Cardiac septum (tissue), 1 donor: ENCODE results near the gene MTHFR. TPM values are rescaled to one million over a fixed set of nuclear protein-coding genes. Genes with fewer than 3 reads are reported as not detected.

Source experiments
- DNase-seq: peaks from one replicate; pipeline ENCODE4 v3.0.0-alpha.2; 2020; ENCODE audit warnings: low spot score
- intact Hi-C: fragments of 100-400 bp; cut with DNase I; formaldehyde crosslinking; loops from one replicate; pipeline ENCODE4 v1.14.0; 2022
- total RNA-seq: library from RNA; stranded (reverse); fragmentation: NEBNext Ultra II Directional; extraction: Animal tissue kit (Norgen Biotek cat#: 25700); gene quantifications from one replicate; pipeline ENCODE4 v1.2.1, GENCODE V29; 2021
- donor health status: DM: no; HTN: no; CAD: no.

MTHFR gene
- total RNA-seq, 1 donor from 2014 or later = 33.7 TPM

DNA sequence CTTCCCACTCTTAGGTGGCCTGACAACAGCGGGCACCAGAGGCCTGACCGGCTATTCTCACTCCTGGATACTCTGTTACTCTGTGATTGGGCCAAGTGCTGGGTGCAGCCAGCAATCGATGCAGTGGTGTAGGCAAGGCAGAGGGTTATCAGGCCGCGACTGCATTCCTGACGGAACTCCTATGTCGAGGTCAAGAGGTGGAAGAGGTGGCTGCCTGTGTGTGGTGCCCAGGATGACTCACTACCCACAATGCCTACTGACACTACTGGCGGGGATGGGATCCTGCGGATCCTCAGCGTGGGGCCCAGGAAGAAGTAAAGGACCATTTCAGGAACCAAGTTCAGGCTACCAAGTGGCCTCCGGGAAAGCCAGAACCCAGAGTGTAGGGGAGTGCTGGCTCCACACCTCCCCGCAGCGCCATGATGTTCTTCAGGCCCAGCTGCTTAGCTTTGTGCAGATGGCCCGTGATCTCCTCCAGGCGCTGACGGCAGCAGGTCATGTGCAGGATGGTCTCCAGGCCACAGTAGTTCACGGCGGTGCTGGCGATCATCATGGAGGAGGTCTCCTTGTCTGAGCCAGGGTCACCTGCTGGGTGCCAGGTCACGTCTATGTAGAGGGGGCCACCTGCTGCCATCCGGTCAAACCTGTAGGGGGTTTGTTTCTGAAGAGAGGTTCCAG, 4.9 kb downstream of the MTHFR start:
- DNase-seq = peak; percentile 72
- intact Hi-C loops = loop anchor here (5.0 kb wide), 1 partner anchor 64 kb away; the partner anchor contains the start of gene AGTRAP

DNA sequence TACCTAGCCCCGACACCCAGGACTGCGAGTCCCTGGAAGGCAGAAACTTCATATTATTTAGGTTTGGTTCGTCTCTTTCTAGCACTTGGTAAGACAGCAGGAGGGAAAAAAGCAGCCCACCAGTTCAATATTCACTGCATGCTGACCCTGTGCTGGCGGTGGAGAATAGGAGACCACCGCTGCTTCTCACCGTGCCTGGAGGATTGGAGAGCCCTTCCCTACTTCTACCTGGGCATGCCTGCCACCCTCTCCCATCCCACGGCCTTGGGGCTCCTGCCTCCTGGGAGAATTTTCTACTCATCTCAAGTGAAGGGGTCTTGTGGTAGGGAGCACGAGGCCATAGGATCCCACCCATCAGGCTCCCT, 5.4 kb downstream of the MTHFR start:
- DNase-seq = no peak
- intact Hi-C loops = loop anchor here (5.0 kb wide), 1 partner anchor 63 kb away; the partner anchor contains the start of gene AGTRAP

DNA sequence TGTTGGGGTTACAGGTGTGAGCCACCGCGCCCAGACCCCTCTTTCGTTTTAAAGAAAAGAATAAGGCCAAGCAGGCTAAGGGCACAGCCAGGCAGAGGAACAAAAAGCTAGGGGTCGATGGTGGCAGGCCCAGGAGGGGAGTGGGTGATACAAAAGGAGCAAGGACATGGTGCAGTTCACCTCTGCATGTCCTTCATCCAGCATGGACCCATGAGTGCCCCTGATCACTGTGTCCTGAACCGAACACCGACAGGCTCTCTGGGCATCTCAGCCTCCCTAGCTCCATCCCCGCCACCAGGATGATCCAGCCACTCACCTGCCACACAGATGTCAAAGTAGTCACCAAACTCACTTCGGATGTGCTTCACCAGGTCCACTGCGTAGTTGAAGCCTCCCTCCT, 5.9 kb downstream of the MTHFR start:
- intact Hi-C loops = loop anchor here (5.0 kb wide), 1 partner anchor 63 kb away; the partner anchor contains the start of gene AGTRAP
- DNase-seq = no peak

DNA sequence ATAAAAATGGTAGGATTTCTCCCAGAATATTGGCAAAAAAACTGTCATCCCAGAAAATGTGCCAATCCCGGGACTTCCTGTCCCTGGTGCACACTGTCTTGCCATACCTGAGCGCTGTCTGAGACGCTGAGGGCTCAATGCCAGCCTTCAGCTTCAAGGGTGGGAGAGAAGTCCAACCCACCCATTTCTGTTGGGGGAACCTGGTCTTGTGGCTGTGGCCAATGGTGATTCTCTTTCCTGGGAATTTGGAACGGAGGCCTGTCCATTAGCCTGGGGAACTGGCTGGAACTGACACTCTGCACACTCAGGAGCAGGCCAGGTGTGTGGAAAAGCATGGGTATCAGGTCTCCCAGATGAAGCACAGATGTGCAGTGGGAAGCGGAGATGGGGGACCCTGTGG, 6.7 kb downstream of the MTHFR start:
- intact Hi-C loops = no loop called here
- peak; percentile 36 for DNase-seq

DNA sequence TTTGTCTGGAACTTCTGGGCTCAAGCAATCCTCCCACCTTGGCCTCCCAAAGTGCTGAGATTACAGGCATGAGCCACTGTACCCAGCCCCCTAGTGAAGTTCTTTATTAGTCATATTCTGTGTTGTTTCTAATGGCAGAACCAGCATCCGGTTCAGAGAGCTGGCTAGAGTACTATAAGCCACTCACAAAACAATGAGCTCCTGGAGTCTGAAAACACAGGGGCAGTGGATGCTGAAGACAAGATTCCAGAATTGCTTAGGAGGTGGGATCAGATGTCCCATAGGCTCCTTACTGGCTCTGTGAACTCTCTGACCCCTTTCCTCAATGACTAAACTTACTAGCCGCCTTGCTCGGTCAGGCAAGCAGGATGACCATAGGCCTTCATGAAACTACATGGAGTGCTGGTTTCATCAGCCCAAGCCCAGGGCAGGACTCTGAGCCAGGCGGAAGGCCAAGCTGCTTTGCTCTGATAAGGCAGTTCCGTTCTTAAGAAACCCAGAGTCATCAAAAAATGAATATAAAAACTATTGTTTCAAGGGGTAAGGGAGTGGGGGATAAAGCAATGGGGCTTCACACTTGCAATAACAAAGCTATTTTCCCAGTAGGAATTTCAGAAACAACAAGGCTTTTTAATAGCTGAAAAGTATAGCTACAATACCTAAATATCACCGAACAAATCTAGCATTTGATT, 8.1 kb downstream of the MTHFR start:
- intact Hi-C loops = no loop called here
- DNase-seq = peak; percentile 83

DNA sequence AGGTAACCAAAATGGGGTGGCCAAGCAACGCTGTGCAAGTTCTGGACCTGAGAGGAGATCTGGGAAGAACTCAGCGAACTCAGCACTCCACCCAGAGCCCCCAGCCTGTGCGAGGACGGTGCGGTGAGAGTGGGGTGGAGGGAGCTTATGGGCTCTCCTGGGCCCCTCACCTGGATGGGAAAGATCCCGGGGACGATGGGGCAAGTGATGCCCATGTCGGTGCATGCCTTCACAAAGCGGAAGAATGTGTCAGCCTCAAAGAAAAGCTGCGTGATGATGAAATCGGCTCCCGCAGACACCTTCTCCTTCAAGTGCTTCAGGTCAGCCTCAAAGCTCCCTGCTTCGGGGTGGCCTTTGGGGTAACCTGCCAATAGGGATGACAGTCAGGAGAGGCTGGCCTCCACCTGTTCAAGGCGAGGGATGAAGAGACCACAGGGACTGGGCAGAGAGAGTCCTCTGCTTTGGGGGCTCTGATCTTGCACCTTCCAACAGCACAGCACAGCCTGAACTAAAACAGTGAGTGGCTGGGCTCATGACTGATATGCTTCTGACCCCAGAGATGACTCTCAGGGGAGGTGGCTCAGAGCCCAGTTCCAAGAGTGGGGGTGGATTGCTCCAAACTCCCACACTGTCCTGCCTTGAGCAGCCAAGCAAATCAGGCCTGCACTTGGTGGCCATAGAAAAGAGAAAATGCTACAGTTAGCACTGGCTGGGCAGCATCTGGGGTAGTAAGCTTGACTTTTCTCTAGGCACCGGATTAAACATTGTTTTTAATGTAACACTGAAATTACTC, 9.5 kb downstream of the MTHFR start:
- DNase-seq = peak; percentile 82
- intact Hi-C loops = no loop called here

DNA sequence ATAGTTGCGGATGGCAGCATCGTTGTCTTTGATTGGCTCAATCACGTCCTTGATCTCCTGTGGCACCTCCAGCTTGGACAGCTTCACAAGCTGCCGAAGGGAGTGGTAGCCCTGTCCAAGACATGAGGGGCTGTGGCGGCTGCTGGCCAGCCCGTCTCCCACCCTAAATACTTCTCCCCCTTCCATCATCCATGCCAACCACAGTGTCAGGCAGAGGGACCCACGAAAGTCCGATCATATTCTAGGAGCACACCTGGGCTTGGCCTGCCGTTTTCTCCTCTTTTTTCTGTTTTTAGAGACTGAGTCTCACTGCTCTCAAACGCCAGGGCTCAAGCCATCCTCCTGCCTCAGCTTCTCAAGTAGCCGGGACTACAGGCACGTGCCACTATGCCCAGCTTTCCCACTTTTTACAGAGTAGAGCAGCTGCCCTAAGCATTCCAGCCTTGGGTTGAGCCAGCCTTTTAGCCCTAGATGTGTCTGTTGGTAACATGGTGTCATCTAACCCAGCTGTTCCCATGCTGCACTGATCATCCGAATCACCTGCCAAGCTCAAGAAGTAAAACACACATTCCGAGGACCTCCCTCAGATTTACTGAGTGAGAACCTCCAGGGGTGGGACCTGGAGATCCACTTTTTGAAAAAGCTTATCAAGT, 10.4 kb downstream of the MTHFR start:
- intact Hi-C loops = no loop called here
- DNase-seq = peak; percentile 31

DNA sequence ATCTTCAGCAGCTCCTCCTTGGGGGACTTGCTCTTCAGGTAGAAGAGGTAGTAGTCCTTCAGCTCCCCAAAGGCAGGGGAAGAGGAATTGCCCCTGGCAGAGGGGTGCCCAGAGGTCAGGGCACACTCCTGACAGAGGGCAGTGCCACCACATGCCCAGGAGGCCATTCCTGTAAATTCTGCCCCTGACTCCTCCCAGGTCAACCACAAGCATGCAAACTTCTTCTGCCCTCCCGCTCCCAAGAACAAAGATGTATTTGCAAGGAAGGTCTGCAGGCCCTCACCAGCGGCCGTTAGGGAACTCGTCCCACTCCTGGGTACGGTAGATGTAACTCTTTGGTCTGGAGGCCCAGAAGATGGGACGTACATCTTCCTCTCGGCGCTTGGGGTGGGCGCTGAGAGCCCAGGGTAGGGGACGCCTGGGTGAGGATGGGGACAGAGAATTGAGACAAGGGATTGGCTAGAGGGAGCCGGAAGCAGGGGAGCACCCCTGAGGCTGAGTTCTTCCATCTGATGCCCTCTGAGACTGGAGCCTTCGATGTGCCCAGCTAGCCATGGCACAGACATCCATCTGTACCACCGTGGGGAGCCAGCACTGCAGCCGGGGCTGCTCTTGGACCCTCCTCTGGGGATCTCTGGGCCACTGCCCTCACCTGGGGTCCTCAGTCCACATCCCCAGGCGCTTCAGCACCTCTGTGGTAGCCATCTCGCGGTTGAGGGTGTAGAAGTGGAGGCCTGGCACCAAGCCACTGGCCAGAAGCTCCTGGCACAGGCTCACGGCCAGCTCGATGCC, 11.1 kb downstream of the MTHFR start:
- intact Hi-C loops = no loop called here
- DNase-seq = peak; percentile 68

DNA sequence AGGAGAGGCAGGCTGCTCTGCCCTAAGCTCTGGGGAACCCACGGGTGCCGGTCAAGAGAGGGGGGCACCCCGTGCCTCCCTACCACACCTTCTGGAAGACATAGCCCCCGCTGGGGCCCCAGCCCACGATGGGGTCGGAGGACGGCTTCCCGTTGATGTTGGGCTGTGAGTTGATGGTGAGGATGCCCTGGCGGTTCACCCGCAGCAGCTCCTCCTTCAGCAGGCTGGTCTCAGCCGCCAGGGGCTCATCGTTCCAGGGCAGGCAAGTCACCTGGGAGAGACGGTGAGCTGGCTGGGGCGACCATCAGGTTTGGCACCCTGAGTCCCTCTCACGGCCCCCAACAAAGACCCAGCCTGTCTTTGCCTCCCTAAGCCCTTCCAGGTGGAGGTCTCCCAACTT, 11.9 kb downstream of the MTHFR start:
- intact Hi-C loops = no loop called here
- DNase-seq = peak; percentile 63

DNA sequence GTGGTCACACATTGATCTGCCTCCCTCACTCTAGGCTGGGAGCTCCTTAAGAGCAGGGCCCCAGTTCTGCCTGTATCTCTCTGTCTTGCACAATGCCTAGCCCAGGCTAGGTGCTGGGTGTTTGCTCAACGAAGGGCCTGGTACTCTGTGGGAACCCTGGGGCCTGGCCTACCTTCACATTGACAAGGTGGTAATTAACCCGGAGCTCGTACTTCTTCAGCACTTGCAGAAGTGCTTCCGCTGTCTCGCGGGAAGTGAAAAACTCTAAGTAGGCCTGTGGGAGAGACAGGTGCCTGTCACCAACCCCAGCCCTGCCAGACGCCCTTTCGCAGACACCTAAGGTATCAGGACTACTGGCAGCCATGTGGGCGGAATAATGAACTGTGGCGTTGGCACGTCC, 13.7 kb downstream of the MTHFR start:
- peak; percentile 83 for DNase-seq
- intact Hi-C loops = no loop called here

DNA sequence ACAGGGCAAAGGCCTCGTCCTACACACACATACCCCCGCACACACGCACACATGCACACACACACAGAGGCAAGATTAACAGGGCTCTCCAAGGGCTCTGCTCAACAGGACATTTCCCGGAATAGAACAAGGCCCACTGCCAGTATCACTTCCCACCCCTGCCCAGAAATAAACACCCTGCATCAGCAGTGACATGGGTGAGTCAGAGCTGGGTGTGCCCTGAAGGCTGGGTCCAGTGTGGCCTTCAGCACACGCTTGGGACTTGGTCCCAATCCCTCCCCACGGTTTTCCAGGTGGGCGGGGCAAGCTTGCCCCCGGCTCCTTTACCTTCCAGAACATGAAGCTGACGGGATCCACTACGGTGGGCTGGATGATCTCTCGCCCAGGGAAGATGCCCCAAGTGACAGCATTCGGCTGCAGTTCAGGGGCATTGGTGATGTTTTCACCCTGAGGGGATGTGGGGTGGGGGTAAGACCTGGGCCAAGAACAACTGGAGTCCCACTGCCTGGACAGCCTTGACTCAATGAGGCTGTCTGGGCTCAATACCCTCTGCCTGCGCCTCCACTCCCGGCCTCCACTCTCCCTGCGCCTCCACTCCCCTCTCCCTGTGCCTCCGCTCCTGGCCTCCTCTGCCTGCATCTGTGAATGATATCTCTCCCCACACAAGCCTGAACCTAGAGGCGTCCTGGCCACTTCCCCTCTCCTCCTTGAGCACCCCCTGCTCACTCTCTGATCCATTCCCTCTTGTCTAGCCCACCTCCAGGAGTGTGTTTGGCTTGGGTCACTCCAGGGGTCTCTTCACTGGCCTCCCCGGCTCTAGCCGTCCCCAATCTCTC, 14.7 kb downstream of the MTHFR start:
- intact Hi-C loops = loop anchor here (1.0 to 2.0 kb wide), 2 partner anchors 15 to 96 kb away; partner anchors contain the start of gene CLCN6
- peak; percentile 94 for DNase-seq

DNA sequence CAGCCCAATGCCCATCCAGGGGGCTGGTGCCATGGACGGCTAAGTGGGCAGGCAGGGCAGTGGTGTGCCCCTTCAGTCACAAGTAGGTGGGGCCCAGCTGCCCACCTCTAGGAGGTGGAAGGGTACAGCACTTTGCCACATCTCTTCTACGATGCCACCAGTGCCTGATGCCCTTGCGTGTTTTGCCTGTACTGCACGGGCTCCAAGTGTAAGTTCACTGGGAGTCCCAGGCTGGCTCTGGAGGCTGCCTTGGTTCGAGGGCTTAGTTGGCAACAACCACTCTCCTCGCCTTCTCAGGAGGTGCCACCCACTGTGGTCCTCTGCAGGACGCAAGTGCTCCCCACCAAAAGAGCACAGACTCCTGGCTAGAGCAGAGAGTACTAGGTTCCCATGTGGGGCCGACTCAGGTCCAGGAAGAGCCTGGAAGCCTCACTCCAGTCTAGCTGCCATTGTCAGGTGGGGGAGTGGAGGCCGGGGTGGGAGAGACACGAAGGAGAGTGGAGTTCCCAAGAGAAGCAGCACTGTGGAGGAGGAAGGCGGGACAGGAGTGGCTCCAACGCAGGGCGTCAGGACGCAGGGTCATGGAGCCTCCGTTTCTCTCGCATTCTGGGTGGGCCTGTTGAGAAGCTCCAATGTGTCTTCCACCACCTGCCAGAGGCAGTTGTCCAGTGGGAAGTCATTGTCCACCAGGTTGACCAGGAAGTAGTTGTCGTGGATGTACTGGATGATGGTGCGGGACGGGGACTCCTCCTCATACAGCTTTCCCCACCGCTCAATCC, 15.5 kb downstream of the MTHFR start:
- intact Hi-C loops = loop anchor here (1.0 to 2.0 kb wide), 2 partner anchors 16 to 97 kb away; partner anchors contain the start of gene CLCN6
- no peak for DNase-seq

DNA sequence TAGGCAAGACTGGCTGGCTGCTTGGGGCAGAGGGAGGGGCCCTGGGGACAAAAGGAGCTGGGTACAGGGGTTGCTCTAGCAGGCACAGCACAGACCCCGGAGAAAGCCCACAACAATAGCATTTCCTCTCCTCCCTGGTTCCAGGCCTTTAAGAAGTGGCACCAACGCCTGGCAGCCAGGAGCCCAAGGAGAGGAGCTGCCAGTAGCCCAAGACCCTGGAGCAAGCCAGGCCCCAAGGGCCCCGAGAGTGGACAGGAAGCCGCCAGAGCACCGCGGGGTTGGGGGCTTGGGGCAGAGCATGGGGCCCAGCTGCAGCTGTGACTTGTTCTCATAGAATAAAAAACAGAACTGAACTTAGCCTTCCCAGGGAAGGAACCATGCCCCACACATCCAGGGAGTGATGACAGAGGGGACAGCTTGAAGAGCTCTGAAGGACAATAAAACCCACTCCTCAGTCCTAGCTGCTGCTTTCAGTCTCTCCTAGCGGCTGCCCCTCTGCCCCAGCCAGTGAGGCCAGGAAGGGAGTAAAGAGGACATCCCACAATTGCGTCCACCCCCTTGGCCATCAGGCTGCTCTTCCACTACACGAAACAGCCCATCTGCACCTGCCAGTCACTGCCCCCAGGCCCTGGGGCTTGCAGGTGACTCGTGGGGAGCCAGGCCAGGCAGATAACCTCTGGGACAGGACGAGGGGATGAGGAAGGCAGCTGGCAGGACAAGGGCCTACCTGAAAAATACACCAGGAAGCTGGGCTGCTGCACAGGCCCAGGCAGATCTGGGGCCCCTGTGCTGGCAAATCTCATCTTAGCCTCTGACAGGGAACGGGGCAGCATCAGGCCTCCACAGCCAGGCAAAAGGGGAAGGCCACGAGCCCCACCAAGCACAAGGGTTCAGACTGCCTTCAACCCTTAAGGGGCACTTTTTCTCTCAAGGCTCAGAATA, 16.4 kb downstream of the MTHFR start:
- DNase-seq = no peak

DNA sequence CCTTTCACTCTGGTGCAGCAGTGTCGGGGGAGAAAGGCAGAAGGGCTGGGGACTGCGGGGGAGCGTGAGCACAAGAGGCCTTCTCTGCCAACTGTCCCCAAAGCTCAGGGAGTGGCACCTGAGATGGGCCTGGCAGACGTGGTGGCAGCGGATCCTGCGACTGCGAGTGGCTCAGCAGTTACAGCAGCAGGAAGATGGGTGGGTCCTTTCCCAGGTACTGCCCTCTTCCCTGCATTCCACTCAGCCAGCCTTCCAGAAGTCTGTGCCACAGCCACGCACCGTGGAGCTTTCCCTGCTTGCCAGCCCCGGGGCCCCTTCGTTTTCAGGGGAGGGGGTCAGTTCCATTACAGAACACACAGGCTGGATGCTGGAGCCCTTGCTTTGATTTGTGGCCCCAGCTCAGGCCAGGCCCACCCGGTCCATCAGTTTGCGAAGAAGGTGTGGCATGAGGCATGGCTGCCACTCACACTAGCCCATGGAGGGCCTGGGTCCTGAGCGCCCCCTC, 17.2 kb downstream of the MTHFR start:
- DNase-seq = no peak
- intact Hi-C loops = no loop called here

More for the DNA sequence above, 16.4 kb downstream of the MTHFR start:
- intact Hi-C loops = loop anchor here (1.0 to 2.0 kb wide), 2 partner anchors 17 to 97 kb away; partner anchors contain the start of gene CLCN6

DNA sequence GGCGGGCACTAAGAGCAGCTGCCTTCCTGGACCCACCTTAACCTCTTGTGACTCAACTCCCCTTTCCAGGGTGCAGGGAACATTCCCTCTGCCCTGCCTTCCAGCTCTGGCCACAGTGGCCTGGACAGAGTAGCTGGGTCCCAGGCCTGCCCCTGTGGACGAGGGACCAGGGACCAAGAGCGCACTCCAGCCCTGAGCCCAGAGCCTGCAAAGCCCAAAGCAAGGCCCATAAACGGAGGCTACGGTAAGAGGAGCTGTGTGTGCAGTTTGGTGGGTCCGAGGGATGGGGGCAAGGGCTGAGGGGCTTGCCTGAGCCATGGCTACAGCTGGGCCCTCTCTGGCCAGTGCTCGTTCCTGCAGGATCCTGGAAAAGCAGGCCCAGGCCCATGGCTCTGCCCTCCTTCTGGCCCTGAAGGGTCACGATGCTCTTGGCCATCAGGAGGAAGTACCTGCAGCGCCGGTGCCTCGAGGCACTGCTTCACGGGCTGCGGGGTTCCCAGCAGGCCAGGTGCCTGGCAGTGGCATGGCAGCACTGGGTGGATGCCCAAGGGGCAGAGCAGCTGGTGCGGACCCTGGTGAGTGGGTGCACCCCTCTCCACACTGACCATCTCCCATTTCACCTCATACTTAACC, 17.8 kb downstream of the MTHFR start:
- intact Hi-C loops = loop anchor here (1.0 kb wide), 1 partner anchor 17 kb away; the partner anchor contains the start of gene MTHFR
- no peak for DNase-seq
